ENCODE data around the gene CNEP1R1. TPM values are rescaled to one million over a fixed set of nuclear protein-coding genes. Genes with fewer than 3 reads are reported as not detected.

Gene CNEP1R1
- total and polyA plus RNA-seq, 2 of the 8 experiments (the other 6 are each of a cell fraction or from before 2014, with no cell fraction given), result 10.6 to 13.6 TPM

GRCh38 chr16:50040018-50040417 is 15.0 kb downstream of the CNEP1R1 start:
- H3K4me3 ChIP-seq (ENCODE audit: extremely low read depth in 1 of 4, insufficient read depth in 2 of 4, low read depth in 3 of 4, low read length in 4 of 4), result no peak overlapping the region
- no peak overlapping the region for H3K56ac ChIP-seq (replicated peaks; ENCODE audit: insufficient read length, low read depth, low read length)
- H3K9ac ChIP-seq (replicated peaks in 1 of 4; ENCODE audit: extremely low read depth in 1 of 4, low read depth in 3 of 4, low read length in 3 of 4), result no peak overlapping the region
- no peak overlapping the region for H3K23ac ChIP-seq (ENCODE audit: insufficient read length)
- H3K36me3 ChIP-seq (ENCODE audit: control insufficient read depth in 2 of 4, insufficient read depth in 4 of 4, low read length in 3 of 4), result peaks cover 0 to 10% (median 2%) of the 10 kb centered on the region in 4 experiments; a peak in 2 of 8 replicates
- H2BK12ac ChIP-seq (ENCODE audit: low read depth, low read length), result no peak overlapping the region
- H3K79me1 ChIP-seq (ENCODE audit: low read depth, low read length), result no peaks in the 10 kb centered on the region
- no peak overlapping the region for H2BK20ac ChIP-seq (ENCODE audit: low read length)
- no peak overlapping the region for H4K91ac ChIP-seq (replicated peaks; ENCODE audit: insufficient read length, low read length)
- no peak overlapping the region for H4K8ac ChIP-seq (ENCODE audit: extremely low read depth, insufficient read depth, low read length)
- no peak overlapping the region for H3K27ac ChIP-seq (ENCODE audit: low read depth, low read length)
- H2AFZ ChIP-seq (ENCODE audit: low read length), result no peak overlapping the region
- H3K27me3 ChIP-seq (replicated peaks in 1 of 4; ENCODE audit: control insufficient read depth in 3 of 4, extremely low read depth in 1 of 4, insufficient read depth in 3 of 4, low read length in 3 of 4), result no peaks in the 10 kb centered on the region
- H2BK120ac ChIP-seq (replicated peaks; ENCODE audit: low read depth, low read length), result no peak overlapping the region
- CTCF ChIA-PET (ENCODE audit: partially characterized antibody), result interaction anchor here (1.0 kb wide), 2 partner anchors 15 to 28 kb away, joined by 3 read pairs; partner anchors contain the start of gene CNEP1R1
- FAIRE-seq (no peak), DNase-seq (ENCODE audit: low read depth in 1 of 2, low spot score in 2 of 2) (no peak)
- H3K23me2 ChIP-seq (ENCODE audit: low read depth, low read length), result no peaks in the 10 kb centered on the region
- POLR2A ChIA-PET (ENCODE audit: partially characterized antibody), result interaction anchor here (1.6 kb wide), 1 partner anchor 14 kb away, joined by 5 read pairs; the partner anchor contains the start of gene CNEP1R1
- no peak overlapping the region for H4K5ac ChIP-seq (ENCODE audit: insufficient read length, low read depth, low read length)
- no peak overlapping the region for H2AK5ac ChIP-seq (ENCODE audit: low read depth, low read length)
- H2BK5ac ChIP-seq (ENCODE audit: low read depth, low read length), result no peak overlapping the region
- H3K9me3 ChIP-seq (ENCODE audit: insufficient read depth in 2 of 2, low read depth in 1 of 2, low read length in 1 of 2), result no peaks in the 10 kb centered on the region
- no peak overlapping the region for H3K14ac ChIP-seq (ENCODE audit: insufficient read length)
- no peaks in the 10 kb centered on the region for H3K4me1 ChIP-seq (replicated peaks in 1 of 4; ENCODE audit: control insufficient read depth in 3 of 4, insufficient read depth in 4 of 4, low read length in 3 of 4)
- no peak overlapping the region for H2BK15ac ChIP-seq (ENCODE audit: low read length)
- WGBS, 2 experiments (ENCODE audit: extremely low coverage in 1 of 2, insufficient coverage in 1 of 2, insufficient read length in 1 of 2, insufficient replicate concordance in 2 of 2, low coverage in 1 of 2, low lambda C conversion rate in 2 of 2, missing lambda C conversion rate in 1 of 2), result 78% methylated on average over 8 of the region's 8 CpGs; no CpG with 5 or more reads in 1 of the 2 experiments
- no peaks in the 10 kb centered on the region for H3K79me2 ChIP-seq (ENCODE audit: control insufficient read depth in 1 of 2, insufficient read depth in 2 of 2, low read length in 2 of 2)
- peaks cover 0 to 1% of the 10 kb centered on the region in 2 experiments for H4K20me1 ChIP-seq (replicated peaks in 1 of 2; ENCODE audit: control insufficient read depth in 1 of 2, insufficient read depth in 2 of 2, low read length in 2 of 2)
- no peak overlapping the region for H3K18ac ChIP-seq (ENCODE audit: extremely low read depth, low read length)
- H3K4ac ChIP-seq (replicated peaks; ENCODE audit: insufficient read length, low read depth, low read length), result no peak overlapping the region
- no peak overlapping the region for H3K4me2 ChIP-seq (ENCODE audit: insufficient read depth in 1 of 2, low read depth in 2 of 2, low read length in 2 of 2)
- no peak for TF ChIP-seq PHF8 (conservative IDR thresholded peaks at IDR 0.05; ENCODE audit: low read depth, low read length)
- no peak for TF ChIP-seq TCF12 (IDR thresholded peaks at IDR 0.05; ENCODE audit: low read depth, low read length)
- no peak for TF ChIP-seq SUZ12 (IDR thresholded peaks at IDR 0.05; ENCODE audit: low read length)
- no peak for TF ChIP-seq EP300 (IDR thresholded peaks at IDR 0.05; ENCODE audit: borderline replicate concordance in 1 of 2, low read depth in 2 of 2, low read length in 2 of 2)
- TF ChIP-seq BRCA1 (IDR thresholded peaks at IDR 0.05; ENCODE audit: low read depth, low read length), result no peak
- TF ChIP-seq SIX5 (IDR thresholded peaks at IDR 0.05; ENCODE audit: low read depth, low read length), result no peak
- no peak for TF ChIP-seq RFX5 (IDR thresholded peaks at IDR 0.05; ENCODE audit: borderline replicate concordance, low read depth, low read length)
- TF ChIP-seq RNF2 (IDR thresholded peaks at IDR 0.05; ENCODE audit: borderline replicate concordance, low read depth, low read length, missing control alignments, poor library complexity, severe bottlenecking), result no peak
- no peak for TF ChIP-seq HDAC6 (IDR thresholded peaks at IDR 0.05; ENCODE audit: low read depth, low read length)
- no peak for TF ChIP-seq EGR1 (IDR thresholded peaks at IDR 0.05; ENCODE audit: borderline replicate concordance, low read depth, low read length)
- TF ChIP-seq ATF3 (IDR thresholded peaks at IDR 0.05; ENCODE audit: insufficient read depth, low read depth, low read length), result no peak
- TF ChIP-seq SP1 (IDR thresholded peaks at IDR 0.05; ENCODE audit: low read depth, low read length), result no peak
- no peak for TF ChIP-seq TAF1 (IDR thresholded peaks at IDR 0.05; ENCODE audit: low read depth, low read length)
- TF ChIP-seq MAFK (IDR thresholded peaks at IDR 0.05; ENCODE audit: low read depth, low read length), result no peak
